Right lobe of liver (tissue), 6 donors: ENCODE results near the gene FAM181A. TPM values are rescaled to one million over a fixed set of nuclear protein-coding genes. Genes with fewer than 3 reads are reported as not detected.

Source experiments
- ATAC-seq, 4 donors: fragments of 200-7000 bp; cut with Tn5 transposase; one replicate each; pipeline ENCODE4 v1.9.1; 2020; ENCODE audit warnings: mild to moderate bottlenecking in 4 of 4, moderate library complexity in 4 of 4
- DNase-seq, 3 donors: peaks; one replicate each; pipeline ENCODE4 v3.0.0-alpha.2; 2020
- H3K27ac ChIP-seq, 3 donors: fragments of 200-600 bp; one replicate each; pipeline ENCODE4 v1.8.0; 2022
- H3K27me3 ChIP-seq, 2 donors: fragments of 200-600 bp; one replicate each; pipeline ENCODE4 v1.8.0; 2022
- H3K36me3 ChIP-seq, 4 donors: fragments of 200-600 bp; sonication (generic) in 1 of 4; one replicate each; pipeline versions ENCODE4 v1.5.1 to v1.8.0; 2017 to 2022; ENCODE audit warnings: control low read depth in 1 of 4
- H3K4me1 ChIP-seq, 4 donors: fragments of 200-600 bp; sonication (generic) in 1 of 4; one replicate each; pipeline versions ENCODE4 v1.5.1 to v1.8.0; 2017 to 2022; ENCODE audit warnings: control low read depth in 1 of 4
- H3K4me3 ChIP-seq, 3 donors: fragments of 200-600 bp; one replicate each; pipeline ENCODE4 v1.8.0; 2022
- H3K9me3 ChIP-seq, 4 donors: fragments of 200-600 bp; sonication (generic) in 1 of 4; one replicate each; pipeline versions ENCODE4 v1.5.1 to v1.8.0; 2017 to 2022; ENCODE audit warnings: control low read depth in 1 of 4
- CTCF ChIP-seq, 4 donors: fragments of 200-600 bp in 3 of 4; fragments of 450-650 bp in 1 of 4; IDR thresholded peaks; one replicate each; pipeline versions ENCODE4 v1.5.1 to v1.8.0; 2016 to 2022; ENCODE audit warnings: antibody characterized with exemption in 4 of 4, mild to moderate bottlenecking in 2 of 4
- POLR2A ChIP-seq: fragments of 450-650 bp; IDR thresholded peaks from one replicate; pipeline ENCODE4 v1.6.1; 2017; ENCODE audit warnings: antibody characterized with exemption, mild to moderate bottlenecking
- WGBS: methylation state at CpG from one replicate; pipeline ENCODE4 v1.1.6; 2018; ENCODE audit warnings: low coverage, low lambda C conversion rate; ENCODE audit not compliant: insufficient coverage; ENCODE audit errors: missing lambda C conversion rate; 5-methylcytosine and 5-hydroxymethylcytosine counted together
- intact Hi-C, 2 donors: fragments of 100-400 bp; cut with DNase I; formaldehyde crosslinking; loops; one replicate each; pipeline versions ENCODE4 v1.11.2 to v1.14.1; 2022
- total RNA-seq, 6 experiments: library from RNA; depleted of rRNA in 2 of 6; stranded (reverse); fragments of >200 nt in 2 of 6; fragmentation: NEBNext Ultra II Directional in 3 of 6; extraction: Animal tissue kit (Norgen Biotek cat#: 25700) in 3 of 6; gene quantifications; one replicate each; pipeline versions ENCODE4 v1.1.0 to v1.2.4, GENCODE V29; 2016 to 2023
- donor health status: DM: no; HTN: yes; CAD: no.
- donor health status: DM: no; HTN: no; CAD: no.
- donor health status: DM: no; HTN: no; CAD: no.
- donor health status: DM: no; HTN: yes; CAD: no.
- donor health status: DM: no; HTN: yes; CAD: no.

FAM181A gene
- total RNA-seq, 6 experiments from 2014 or later: not detected

- WGBS: 53% methylated on average over 9 of the region's 15 CpGs
- DNase-seq: no peak
- no peak overlapping the region for H3K4me3 ChIP-seq
- TF ChIP-seq CTCF (IDR thresholded peaks at IDR 0.05): no peak
- TF ChIP-seq POLR2A: no peak
- H3K27ac ChIP-seq: no peak overlapping the region
- H3K36me3 ChIP-seq: no peaks in the 10 kb centered on the region
- intact Hi-C loops: loop anchor here in 1 of 2 donors (10.0 kb wide), 1 partner anchor 237 kb away; no protein-coding TSS in a partner anchor
- no peaks in the 10 kb centered on the region for H3K9me3 ChIP-seq
- no peaks in the 10 kb centered on the region for H3K4me1 ChIP-seq
- no peak for ATAC-seq
- H3K27me3 ChIP-seq: no peaks in the 10 kb centered on the region
These were observed 35.2 kb upstream of the FAM181A start for GRCh38 chr14:93891756-93892504.

GRCh38 chr14:93892505-93892839, 34.7 kb upstream of the FAM181A start:
- Histone ChIP-seq H3K36me3 (no peaks in the 10 kb centered on the region), H3K27me3 (no peaks in the 10 kb centered on the region), H3K4me3 (no peak overlapping the region), H3K27ac (no peak overlapping the region), H3K4me1 (no peaks in the 10 kb centered on the region), H3K9me3 (no peaks in the 10 kb centered on the region)
- no peak for ATAC-seq
- 37% methylated on average over 5 of the region's 5 CpGs for WGBS
- TF ChIP-seq POLR2A (no peak), CTCF (IDR thresholded peaks at IDR 0.05) (no peak)
- intact Hi-C loops: loop anchor here in 1 of 2 donors (10.0 kb wide), 1 partner anchor 238 kb away; no protein-coding TSS in a partner anchor
- no peak for DNase-seq

- no peak overlapping the region for H3K4me3 ChIP-seq
- 25% methylated on average over 8 of the region's 13 CpGs for WGBS
- H3K4me1 ChIP-seq: no peaks in the 10 kb centered on the region
- H3K27ac ChIP-seq: no peak overlapping the region
- peak; percentile 61 to 66 (median 65) for DNase-seq
- no peaks in the 10 kb centered on the region for H3K9me3 ChIP-seq
- intact Hi-C loops: loop anchor here in 1 of 2 donors (10.0 kb wide), 1 partner anchor 238 kb away; no protein-coding TSS in a partner anchor
- TF ChIP-seq POLR2A: no peak
- TF ChIP-seq CTCF (IDR thresholded peaks at IDR 0.05): peak; percentile 91 to 98 (median 95)
- no peaks in the 10 kb centered on the region for H3K27me3 ChIP-seq
- no peaks in the 10 kb centered on the region for H3K36me3 ChIP-seq
- ATAC-seq: peak; percentile 78 to 91 (median 85)
These were observed 34.1 kb upstream of the FAM181A start for GRCh38 chr14:93892923-93893558.

GRCh38 chr14:93893661-93894261, 33.4 kb upstream of the FAM181A start:
- Histone ChIP-seq H3K9me3 (no peaks in the 10 kb centered on the region), H3K4me1 (no peaks in the 10 kb centered on the region), H3K27ac (no peak overlapping the region), H3K27me3 (no peaks in the 10 kb centered on the region), H3K36me3 (no peaks in the 10 kb centered on the region), H3K4me3 (no peak overlapping the region)
- intact Hi-C loops: loop anchor here in 1 of 2 donors (10.0 kb wide), 1 partner anchor 239 kb away; no protein-coding TSS in a partner anchor
- DNase-seq: no peak
- no peak for ATAC-seq
- 69% methylated on average over 11 of the region's 12 CpGs for WGBS
- TF ChIP-seq POLR2A (no peak), CTCF (IDR thresholded peaks at IDR 0.05) (no peak)
